Ovary (tissue), 10 donors: ENCODE data around the gene CABLES1. TPM values are rescaled to one million over a fixed set of nuclear protein-coding genes. Genes with fewer than 3 reads are reported as not detected.
A peak's percentile ranks its signal among the peaks of the same experiment; 100 is the strongest.
"Not testable (repeated sequence)": the region's sequence is repeated elsewhere in the genome, so short reads cannot be mapped to it uniquely, and the experiment has no call there.

Experiments used
- DNase-seq, 5 donors: peaks; one replicate each; pipeline ENCODE4 v3.0.0-alpha.2; 2019 to 2020
- H3K27ac ChIP-seq, 2 donors: fragments of 200-600 bp; one replicate each; pipeline versions ENCODE4 v1.5.1 to v1.8.0; 2019 to 2022
- H3K27me3 ChIP-seq: fragments of 200-600 bp; one replicate; pipeline ENCODE4 v1.8.0; 2022
- H3K36me3 ChIP-seq: fragments of 200-600 bp; sonication (generic); one replicate; pipeline ENCODE4 v1.5.1; 2019
- H3K4me1 ChIP-seq: one replicate; pipeline ENCODE4 v1.8.1; 2013; ENCODE audit warnings: mild to moderate bottlenecking, moderate library complexity; ENCODE audit not compliant: insufficient read depth
- H3K4me3 ChIP-seq: fragments of 200-600 bp; sonication (generic); one replicate; pipeline ENCODE4 v1.5.1; 2017
- H3K9me3 ChIP-seq, 2 donors: fragments of 200-600 bp in 1 of 2; sonication (generic) in 1 of 2; one replicate each; pipeline versions ENCODE4 v1.5.1 to v1.8.1; 2013 to 2019; ENCODE audit warnings: mild to moderate bottlenecking in 1 of 2, moderate library complexity in 1 of 2
- EP300 ChIP-seq: sonication (generic); formaldehyde crosslinking; IDR thresholded peaks from one replicate; pipeline ENCODE4 v1.6.1; 2017; ENCODE audit warnings: antibody characterized with exemption
- POLR2A ChIP-seq: fragments of 450-650 bp; IDR thresholded peaks from one replicate; pipeline ENCODE4 v1.6.1; 2017; ENCODE audit warnings: antibody characterized with exemption, mild to moderate bottlenecking, moderate library complexity
- WGBS, 3 donors: extraction: QIAGEN DNeasy Blood & Tissue Kit in 1 of 3; methylation state at CpG; one replicate each; pipeline versions ENCODE4 v1.1.5 to v1.1.7; 2013 to 2017; 5-methylcytosine and 5-hydroxymethylcytosine counted together
- intact Hi-C, 4 donors: fragments of 100-400 bp; cut with DNase I; formaldehyde crosslinking; loops; one replicate each; pipeline versions ENCODE4 v1.11.0 to v1.15.1; 2022 to 2023
- long read RNA-seq, 3 donors: library from polyadenylated mRNA in 2 of 3; unstranded in 2 of 3; transcript quantifications; one replicate each; pipeline ENCODE4 v2.0.0 and lab custom pipeline, GENCODE V29; 2021 to 2026
- polyA plus RNA-seq, 2 donors: library from polyadenylated mRNA; stranded (reverse); fragments of 200-250 nt in 1 of 2; fragments of 350-450 nt in 1 of 2; fragmentation: Illumina TruSeq in 1 of 2; extraction: RNeasy Lipid Tissue Mini Kit (QIAGEN cat#74804) in 1 of 2; gene quantifications; one replicate each; pipeline ENCODE4 v1.2.3, GENCODE V29; 2013 to 2014
- total RNA-seq, 7 donors: library from RNA; depleted of rRNA in 2 of 7; stranded (reverse); fragments of >200 nt in 2 of 7; fragmentation: NEBNext Ultra II Directional in 3 of 7; extraction: Animal tissue kit (Norgen Biotek cat#: 25700) in 3 of 7; gene quantifications; one replicate each; pipeline versions ENCODE4 v1.1.0 to v1.2.4, GENCODE V29; 2016 to 2023
- TF ChIP-seq, protein P1 (sequence below), 3 donors: fragments of 450-650 bp in 2 of 3; fragments of 200-600 bp in 1 of 3; IDR thresholded peaks; one replicate each; pipeline versions ENCODE4 v1.5.1 to v1.8.0; 2016 to 2022; ENCODE audit warnings: antibody characterized with exemption in 3 of 3, mild to moderate bottlenecking in 1 of 3
- donor health status: DM: no; HTN: no; CAD: no; lungs with moderate emphysema.
- donor health status: DM: no; HTN: no; CAD: no.
- donor health status: Bipolar disorder and iron deficiency.
- donor health status: DM: yes; HTN: yes; CAD: no.
- donor health status: DM: no; HTN: no; CAD: no.
- donor health status: DM: yes; HTN: yes; CAD: no.

CABLES1 gene, protein sequence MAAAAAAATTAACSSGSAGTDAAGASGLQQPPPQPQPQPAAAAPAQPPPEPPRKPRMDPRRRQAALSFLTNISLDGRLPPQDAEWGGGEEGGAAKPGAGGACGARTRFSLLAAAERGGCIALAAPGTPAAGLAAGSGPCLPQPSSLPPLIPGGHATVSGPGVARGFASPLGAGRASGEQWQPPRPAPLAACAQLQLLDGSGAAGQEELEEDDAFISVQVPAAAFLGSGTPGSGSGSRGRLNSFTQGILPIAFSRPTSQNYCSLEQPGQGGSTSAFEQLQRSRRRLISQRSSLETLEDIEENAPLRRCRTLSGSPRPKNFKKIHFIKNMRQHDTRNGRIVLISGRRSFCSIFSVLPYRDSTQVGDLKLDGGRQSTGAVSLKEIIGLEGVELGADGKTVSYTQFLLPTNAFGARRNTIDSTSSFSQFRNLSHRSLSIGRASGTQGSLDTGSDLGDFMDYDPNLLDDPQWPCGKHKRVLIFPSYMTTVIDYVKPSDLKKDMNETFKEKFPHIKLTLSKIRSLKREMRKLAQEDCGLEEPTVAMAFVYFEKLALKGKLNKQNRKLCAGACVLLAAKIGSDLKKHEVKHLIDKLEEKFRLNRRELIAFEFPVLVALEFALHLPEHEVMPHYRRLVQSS
- total RNA-seq (1 to 10 TPM; 2.6 to 8.8 (median 5.3) TPM), polyA plus RNA-seq (1 to 10 TPM; 4.0 to 8.9 TPM)
- long read RNA-seq, donor 1, partial matches to known transcripts, result 1 of 4 reads
- long read RNA-seq, donor 1, other reads (novel, unspliced or antisense), result 3 of 4 reads
- long read RNA-seq, donor 2, full-length matches to known transcripts, result 3 of 3 reads
- long read RNA-seq, donor 2, partial matches to known transcripts, result 0 of 3 reads
- long read RNA-seq, donor 2, other reads (novel, unspliced or antisense), result 0 of 3 reads
- long read RNA-seq, donor 3, full-length matches to known transcripts, result 14 of 17 reads
- long read RNA-seq, donor 3, partial matches to known transcripts, result 1 of 17 reads
- long read RNA-seq, donor 3, other reads (novel, unspliced or antisense), result 2 of 17 reads

DNA sequence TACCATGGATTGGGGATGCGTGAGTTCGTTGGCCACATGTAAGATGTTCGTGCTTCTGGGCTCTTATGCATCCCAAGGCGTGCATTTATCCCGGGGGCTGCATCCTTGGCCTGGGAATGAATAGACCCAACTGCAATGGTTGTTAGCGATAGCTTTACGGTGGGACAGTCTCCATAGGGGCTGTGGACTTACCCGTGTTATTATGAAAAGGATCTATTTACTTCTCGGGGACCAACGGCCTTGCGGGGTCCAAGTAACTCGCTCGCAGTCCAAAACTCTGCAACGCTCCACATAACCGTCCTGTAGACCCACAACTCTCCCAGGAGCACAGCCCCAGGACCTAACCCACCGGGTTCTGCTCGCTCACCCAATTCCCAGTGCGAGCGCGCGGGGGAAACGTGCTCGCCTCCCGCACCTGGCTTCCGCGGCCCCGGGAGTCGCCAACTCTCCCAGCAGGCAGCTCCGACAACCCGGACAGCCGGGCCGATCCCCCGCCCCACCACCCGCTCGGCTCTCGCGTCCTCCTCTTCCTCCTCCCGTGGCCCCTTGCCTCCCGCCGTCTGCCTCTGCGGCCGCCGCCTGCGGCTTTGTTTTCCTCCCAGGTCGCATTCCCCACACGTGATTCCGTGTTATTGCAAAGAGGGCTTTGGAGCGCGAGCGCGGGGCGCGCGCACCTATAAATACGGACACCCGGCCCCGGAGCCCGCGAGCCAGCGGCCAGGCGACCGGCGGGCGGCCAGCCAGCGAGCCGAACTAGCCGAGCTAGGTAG lies at the start of gene CABLES1:
Gene CABLES1, plus strand, starts transcription at position 706 of the 770 bp plus-strand sequence. CDS start 278 bp downstream, outside the sequence.
- Histone ChIP-seq H3K27ac (peak within 1 kb of the TSS; percentile 45 to 63), H3K4me1 (no peaks in the 10 kb centered on the region), H3K4me3 (peak within 1 kb of the TSS; percentile 56), H3K36me3 (no peaks in the 10 kb centered on the region), H3K27me3 (no peaks in the 10 kb centered on the region), H3K9me3 (no peaks in the 10 kb centered on the region)
- TF ChIP-seq, protein P1, sequence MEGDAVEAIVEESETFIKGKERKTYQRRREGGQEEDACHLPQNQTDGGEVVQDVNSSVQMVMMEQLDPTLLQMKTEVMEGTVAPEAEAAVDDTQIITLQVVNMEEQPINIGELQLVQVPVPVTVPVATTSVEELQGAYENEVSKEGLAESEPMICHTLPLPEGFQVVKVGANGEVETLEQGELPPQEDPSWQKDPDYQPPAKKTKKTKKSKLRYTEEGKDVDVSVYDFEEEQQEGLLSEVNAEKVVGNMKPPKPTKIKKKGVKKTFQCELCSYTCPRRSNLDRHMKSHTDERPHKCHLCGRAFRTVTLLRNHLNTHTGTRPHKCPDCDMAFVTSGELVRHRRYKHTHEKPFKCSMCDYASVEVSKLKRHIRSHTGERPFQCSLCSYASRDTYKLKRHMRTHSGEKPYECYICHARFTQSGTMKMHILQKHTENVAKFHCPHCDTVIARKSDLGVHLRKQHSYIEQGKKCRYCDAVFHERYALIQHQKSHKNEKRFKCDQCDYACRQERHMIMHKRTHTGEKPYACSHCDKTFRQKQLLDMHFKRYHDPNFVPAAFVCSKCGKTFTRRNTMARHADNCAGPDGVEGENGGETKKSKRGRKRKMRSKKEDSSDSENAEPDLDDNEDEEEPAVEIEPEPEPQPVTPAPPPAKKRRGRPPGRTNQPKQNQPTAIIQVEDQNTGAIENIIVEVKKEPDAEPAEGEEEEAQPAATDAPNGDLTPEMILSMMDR (IDR thresholded peaks at IDR 0.05), result no peak
- TF ChIP-seq POLR2A (no peak), EP300 (no peak)
- intact Hi-C loops, result loop anchor here (2.0 to 10.0 kb wide), 8 partner anchors 90 to 277 kb away; no protein-coding TSS in a partner anchor
- DNase-seq, result peak; percentile 52 to 73 (median 62)
- WGBS, 3 donors, result 8 to 12% (median 10%) methylated on average over 66 to 67 of the region's 67 CpGs

DNA sequence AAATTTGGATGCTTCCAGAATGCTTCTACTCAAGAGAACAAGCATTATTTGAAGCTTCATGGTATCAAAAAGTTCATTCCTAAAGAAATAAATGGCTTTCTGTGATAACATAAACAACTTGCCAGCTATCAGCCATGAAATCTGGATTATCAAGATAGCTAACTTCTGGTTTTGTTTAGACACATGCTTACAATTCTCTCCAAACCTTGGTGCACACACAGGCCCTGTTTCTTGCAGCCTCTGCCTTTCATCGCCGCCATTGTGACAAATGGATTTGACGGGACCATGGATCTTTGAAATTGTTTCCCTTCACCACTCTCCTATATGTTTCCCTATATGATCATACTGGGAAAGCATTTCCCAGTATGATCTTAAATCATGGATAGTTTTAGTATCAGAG lies 47.9 kb upstream of the CABLES1 start:
- Histone ChIP-seq H3K36me3 (no peaks in the 10 kb centered on the region), H3K27ac (no peak overlapping the region), H3K9me3 (no peaks in the 10 kb centered on the region), H3K27me3 (no peaks in the 10 kb centered on the region), H3K4me3 (no peak overlapping the region), H3K4me1 (peaks cover 1% of the 10 kb centered on the region)
- intact Hi-C loops, result no loop called here
- no peak for DNase-seq
- WGBS, 3 donors, result 65 to 68% (median 67%) methylated on average over 3 of the region's 3 CpGs
- TF ChIP-seq POLR2A (no peak), EP300 (no peak)

DNA sequence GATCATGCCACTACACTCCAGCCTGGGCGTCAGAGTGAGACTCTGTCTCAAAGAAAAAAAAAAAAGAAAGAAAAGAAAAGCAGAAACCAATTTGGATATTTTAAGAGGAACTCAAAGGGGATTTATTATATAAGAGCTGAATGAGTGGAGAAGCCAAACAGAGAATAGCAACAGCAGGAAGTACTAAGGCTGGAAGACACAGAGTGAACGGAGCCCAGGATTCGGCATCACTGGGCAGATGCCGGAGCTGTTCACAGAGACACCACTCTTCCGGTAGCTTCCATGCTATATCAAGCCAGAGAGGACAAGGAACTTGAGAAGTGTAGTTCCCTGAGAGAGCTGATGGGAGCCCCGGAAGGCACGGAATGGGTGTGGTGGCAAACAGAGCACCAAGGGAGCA lies 47.0 kb upstream of the CABLES1 start:
- H3K27me3 ChIP-seq, result no peaks in the 10 kb centered on the region
- DNase-seq, result no peak
- H3K4me3 ChIP-seq, result no peak overlapping the region
- intact Hi-C loops, result no loop called here
- TF ChIP-seq, protein P1 (IDR thresholded peaks at IDR 0.05), result no peak
- TF ChIP-seq POLR2A (no peak), EP300 (no peak)
- H3K36me3 ChIP-seq, result no peaks in the 10 kb centered on the region
- no peaks in the 10 kb centered on the region for H3K9me3 ChIP-seq
- no peak overlapping the region for H3K27ac ChIP-seq
- 91 to 94% (median 92%) methylated on average over 7 of the region's 7 CpGs for WGBS, 3 donors
- peaks cover 1% of the 10 kb centered on the region for H3K4me1 ChIP-seq

DNA sequence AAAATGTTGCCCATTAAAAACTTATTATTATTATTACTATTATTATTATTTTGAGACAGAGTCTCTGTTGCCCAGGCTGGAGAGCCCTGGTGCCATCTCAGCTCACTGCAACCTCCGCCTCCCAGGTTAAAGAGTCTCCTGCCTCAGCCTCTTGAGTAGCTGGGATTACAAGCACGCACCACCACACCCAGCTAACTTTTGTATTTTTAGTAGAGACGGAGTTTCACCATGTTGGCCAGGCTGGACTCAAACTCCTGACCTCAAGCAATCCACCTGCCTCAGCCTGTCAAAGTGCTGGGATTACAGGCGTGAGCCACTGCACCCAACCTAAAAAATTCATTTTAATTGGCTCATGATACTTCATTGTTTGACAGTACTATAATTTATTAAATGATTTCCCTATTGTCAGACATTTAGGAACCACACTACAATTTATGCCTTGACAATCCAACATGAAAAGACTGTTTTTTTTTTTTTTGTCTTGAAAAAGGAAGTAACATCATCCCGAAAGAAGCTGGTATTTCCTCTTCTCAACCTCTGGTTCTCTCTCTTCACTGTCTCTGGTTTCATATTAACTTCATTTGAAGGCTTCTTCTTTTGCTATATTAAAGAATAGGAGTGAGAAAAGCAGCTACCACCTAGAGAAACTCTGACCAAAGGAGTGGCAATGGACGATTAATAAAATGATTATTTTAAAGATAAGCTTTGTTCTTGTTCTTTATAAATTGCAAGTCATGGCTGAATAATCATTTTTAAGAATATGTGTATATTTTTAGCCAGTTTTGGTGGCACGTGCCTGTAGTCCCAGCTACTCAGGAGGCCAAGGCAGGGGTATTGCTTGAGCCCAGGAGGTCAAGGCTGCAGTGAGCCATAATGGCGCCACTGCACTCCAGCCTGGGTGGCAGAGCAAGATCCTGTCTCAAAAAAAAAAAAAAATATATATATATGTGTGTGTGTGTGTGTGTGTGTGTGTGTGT lies 44.0 kb upstream of the CABLES1 start:
- H3K4me3 ChIP-seq, H3K27me3 ChIP-seq, H3K36me3 ChIP-seq, H3K27ac ChIP-seq, H3K9me3 ChIP-seq, H3K4me1 ChIP-seq, DNase-seq, intact Hi-C loops: not testable (repeated sequence)
- 74 to 79% (median 74%) methylated on average over 8 of the region's 8 CpGs for WGBS, 3 donors
